Left ventricle myocardium inferior (tissue), 1 donor: ENCODE measurements around the gene RBM14. TPM values are rescaled to one million over a fixed set of nuclear protein-coding genes. Genes with fewer than 3 reads are reported as not detected.
"Not testable (repeated sequence)": the region's sequence is repeated elsewhere in the genome, so short reads cannot be mapped to it uniquely, and the experiment has no call there.

Experiments used
- DNase-seq: peaks from one replicate; pipeline ENCODE4 v3.0.0-alpha.2; 2020
- H3K27ac ChIP-seq: fragments of 200-600 bp; replicated peaks from 2 replicates; pipeline ENCODE4 v1.8.0; 2021
- H3K27me3 ChIP-seq: fragments of 200-600 bp; 2 replicates; pipeline ENCODE4 v1.8.0; 2021; ENCODE audit warnings: low read depth
- H3K36me3 ChIP-seq: fragments of 200-600 bp; 2 replicates; pipeline ENCODE4 v1.8.0; 2021
- H3K4me1 ChIP-seq: fragments of 200-600 bp; 2 replicates; pipeline ENCODE4 v1.8.0; 2021
- H3K4me3 ChIP-seq: fragments of 200-600 bp; 2 replicates; pipeline ENCODE4 v1.8.0; 2021; ENCODE audit warnings: mild to moderate bottlenecking, moderate library complexity
- H3K9me3 ChIP-seq: fragments of 200-600 bp; replicated peaks from 2 replicates; pipeline ENCODE4 v1.8.0; 2021
- CTCF ChIP-seq: fragments of 200-600 bp; IDR thresholded peaks from 2 replicates; pipeline ENCODE4 v1.8.0; 2021; ENCODE audit warnings: antibody characterized with exemption, mild to moderate bottlenecking, borderline replicate concordance
- intact Hi-C: fragments of 100-400 bp; cut with micrococcal nuclease; formaldehyde crosslinking; loops from one replicate; pipeline ENCODE4 v1.11.0; 2022
- total RNA-seq: library from RNA; stranded (reverse); fragmentation: NEBNext Ultra II Directional; extraction: Animal tissue kit (Norgen Biotek cat#: 25700); gene quantifications from one replicate; pipeline ENCODE4 v1.2.1, GENCODE V29; 2021
- donor health status: DM: no; HTN: yes; CAD: no; lungs with severe emphysema.

The RBM14 gene
- total RNA-seq, 1 donor from 2014 or later: 37.9 TPM

DNA sequence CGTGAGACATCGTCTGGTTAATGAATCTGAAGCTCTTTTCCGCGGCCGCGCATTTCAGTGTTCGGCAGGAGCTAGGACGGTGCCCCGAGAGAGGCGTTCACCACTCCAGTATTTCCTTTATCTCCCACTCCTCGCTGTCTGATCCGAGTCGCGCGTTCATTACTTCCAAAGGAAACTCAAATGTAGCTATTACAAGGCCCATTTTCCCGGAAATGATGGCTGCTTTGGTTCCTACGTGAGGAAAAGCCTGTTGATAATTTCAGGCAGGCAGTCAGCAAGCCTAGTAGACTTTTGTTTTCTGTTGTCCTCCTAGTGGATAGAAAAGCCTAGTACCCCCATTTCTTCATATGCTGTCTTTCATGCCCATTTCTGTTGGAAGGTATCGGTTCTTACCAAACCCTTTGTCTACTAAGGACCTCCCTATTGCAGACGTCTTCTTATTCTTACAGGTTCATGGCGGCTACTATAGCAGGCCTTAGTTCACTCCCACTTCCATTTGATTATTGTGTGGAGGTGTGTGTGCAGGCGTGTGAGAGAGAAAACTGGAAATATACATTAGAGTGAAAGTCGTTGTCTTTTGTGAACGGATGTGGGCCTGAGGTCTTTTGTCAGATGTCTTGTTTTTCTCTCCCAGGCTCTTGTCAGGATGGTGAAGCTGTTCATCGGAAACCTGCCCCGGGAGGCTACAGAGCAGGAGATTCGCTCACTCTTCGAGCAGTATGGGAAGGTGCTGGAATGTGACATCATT, 22.8 kb downstream of the RBM14 start:
- Histone ChIP-seq H3K27ac (peak overlapping the region; percentile 94), H3K36me3 (peaks cover 40% of the 10 kb centered on the region), H3K27me3 (no peaks in the 10 kb centered on the region), H3K9me3 (no peaks in the 10 kb centered on the region), H3K4me1 (peaks cover 77% of the 10 kb centered on the region), H3K4me3 (peak overlapping the region; percentile 88)
- TF ChIP-seq CTCF: no peak
- intact Hi-C loops: no loop called here
- DNase-seq: no peak

- DNase-seq, H3K27me3 ChIP-seq, intact Hi-C loops, H3K9me3 ChIP-seq: not testable (repeated sequence)
- H3K4me3 ChIP-seq: peak overlapping the region; percentile 88
- H3K36me3 ChIP-seq: peaks cover 46% of the 10 kb centered on the region
- H3K4me1 ChIP-seq: peaks cover 78% of the 10 kb centered on the region
- H3K27ac ChIP-seq: peak overlapping the region; percentile 46
Observed at GRCh38 chr11:66639814-66640340, 23.4 kb downstream of the RBM14 start.

GRCh38 chr11:66641834-66642233, 25.4 kb downstream of the RBM14 start:
- Histone ChIP-seq H3K4me1 (peaks cover 97% of the 10 kb centered on the region), H3K4me3 (peak overlapping the region; percentile 88), H3K27me3 (no peaks in the 10 kb centered on the region), H3K27ac (peak overlapping the region; percentile 46), H3K9me3 (no peaks in the 10 kb centered on the region), H3K36me3 (peaks cover 66% of the 10 kb centered on the region)
- no peak for DNase-seq
- no peak for TF ChIP-seq CTCF
- intact Hi-C loops: no loop called here

DNA sequence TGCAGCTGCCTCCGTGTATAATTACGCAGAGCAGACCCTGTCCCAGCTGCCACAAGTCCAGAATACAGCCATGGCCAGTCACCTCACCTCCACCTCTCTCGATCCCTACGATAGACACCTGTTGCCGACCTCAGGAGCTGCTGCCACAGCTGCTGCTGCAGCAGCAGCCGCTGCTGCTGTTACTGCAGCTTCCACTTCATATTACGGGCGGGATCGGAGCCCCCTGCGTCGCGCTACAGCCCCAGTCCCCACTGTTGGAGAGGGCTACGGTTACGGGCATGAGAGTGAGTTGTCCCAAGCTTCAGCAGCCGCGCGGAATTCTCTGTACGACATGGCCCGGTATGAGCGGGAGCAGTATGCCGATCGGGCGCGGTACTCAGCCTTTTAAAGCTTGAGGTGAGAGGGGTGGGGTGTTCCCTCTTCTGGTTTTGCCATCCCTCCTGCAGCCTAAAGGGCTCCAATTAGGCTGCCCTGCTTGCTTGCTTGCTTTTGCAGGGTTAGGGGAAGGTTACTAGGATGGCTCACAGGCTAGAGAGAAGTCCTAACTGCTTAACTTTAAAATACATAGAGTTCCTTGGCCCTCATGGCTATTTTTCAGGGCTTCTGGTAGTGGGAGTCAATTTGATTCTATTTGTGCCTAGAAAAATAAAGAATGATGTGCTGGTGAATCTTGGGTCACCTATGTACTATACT, 27.5 kb downstream of the RBM14 start:
- Histone ChIP-seq H3K4me3 (peak overlapping the region; percentile 88), H3K27ac (no peak overlapping the region), H3K9me3 (no peaks in the 10 kb centered on the region), H3K36me3 (peaks cover 79% of the 10 kb centered on the region), H3K27me3 (no peaks in the 10 kb centered on the region), H3K4me1 (peaks cover 88% of the 10 kb centered on the region)
- DNase-seq: no peak
- intact Hi-C loops: no loop called here
- no peak for TF ChIP-seq CTCF

DNA sequence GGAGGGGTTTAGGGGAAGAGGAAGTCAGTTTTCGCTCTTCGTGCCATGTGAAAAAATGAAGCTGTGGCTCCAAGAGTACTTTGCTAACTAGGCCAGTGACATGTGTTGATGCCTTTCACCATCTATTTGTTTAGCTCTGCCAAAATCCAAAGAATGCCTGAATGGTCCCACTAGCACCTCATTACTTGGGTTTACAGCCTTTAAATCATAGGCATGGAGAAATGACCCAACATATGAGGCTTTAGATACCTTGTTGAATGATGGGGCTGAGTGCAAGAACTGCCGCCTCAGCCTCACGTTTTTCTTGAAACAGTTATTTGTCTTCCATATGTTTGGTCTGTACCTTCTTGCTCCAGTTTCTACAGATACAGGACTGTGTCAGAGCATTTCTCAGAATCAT, 30.4 kb downstream of the RBM14 start:
- intact Hi-C loops: no loop called here
- H3K9me3 ChIP-seq: no peaks in the 10 kb centered on the region
- H3K36me3 ChIP-seq: peaks cover 71% of the 10 kb centered on the region
- H3K27ac ChIP-seq: no peak overlapping the region
- no peak for TF ChIP-seq CTCF
- peaks cover 64% of the 10 kb centered on the region for H3K4me1 ChIP-seq
- no peaks in the 10 kb centered on the region for H3K27me3 ChIP-seq
- DNase-seq: no peak
- H3K4me3 ChIP-seq: no peak overlapping the region

- peaks cover 34% of the 10 kb centered on the region for H3K4me1 ChIP-seq
- H3K4me3 ChIP-seq: no peak overlapping the region
- H3K36me3 ChIP-seq: peaks cover 52% of the 10 kb centered on the region
- no peaks in the 10 kb centered on the region for H3K9me3 ChIP-seq
- no peaks in the 10 kb centered on the region for H3K27me3 ChIP-seq
- DNase-seq: no peak
- intact Hi-C loops: no loop called here
- TF ChIP-seq CTCF: no peak
- no peak overlapping the region for H3K27ac ChIP-seq
Observed at GRCh38 chr11:66649903-66650302, 33.5 kb downstream of the RBM14 start.
